HepG2 (cell line): ENCODE data around the gene PNPLA1. TPM values are rescaled to one million over a fixed set of nuclear protein-coding genes. Genes with fewer than 3 reads are reported as not detected.

Source experiments
- ATAC-seq: fragments of 200-7000 bp; cut with Tn5 transposase; 3 replicates; pipeline ENCODE4 v1.9.1; 2020; ENCODE audit warnings: mild to moderate bottlenecking, moderate library complexity
- BruUV-seq: library from RNA; stranded (reverse); fragments of 400-500 nt; replicated peaks from 2 replicates; lab custom pipeline; 2021; lab: Mats Ljungman, UMichigan
- CTCF ChIA-PET: fragments of 300-600 bp; formaldehyde crosslinking; extraction: SDS; loops from one replicate; lab custom pipeline; 2021; ENCODE audit warnings: low total read pairs, inconsistent platforms, low intra/inter-chr PET ratio; lab: Yijun Ruan, JAX
- POLR2A ChIA-PET: fragments of 350-600 bp; sonication (Branson Sonifier 250); formaldehyde crosslinking; loops from one replicate; lab custom pipeline; 2020; ENCODE audit warnings: antibody characterized with exemption, inconsistent platforms; lab: Yijun Ruan, JAX
- DNase-seq: peaks from one replicate; pipeline ENCODE4 v3.0.0-alpha.2; 2015; ENCODE audit warnings: low spot score
- FAIRE-seq: peaks from 3 replicates; lab custom pipeline; 2011; peaks lifted over from hg19 to GRCh38; lab: Jason Lieb, UNC
- H2AFZ ChIP-seq: one replicate; pipeline ENCODE4 v1.6.1; 2011; ENCODE audit warnings: low read length, inconsistent platforms
- H3K27ac ChIP-seq: fragments of 300-600 bp; 3 replicates; pipeline ENCODE4 v1.8.0; 2011; ENCODE audit warnings: mixed run types, mild to moderate bottlenecking, mixed read lengths, low read length, inconsistent platforms; ENCODE audit not compliant: insufficient read depth; ENCODE audit errors: extremely low read length
- H3K27me3 ChIP-seq, 2 experiments: fragments of 200-600 bp in 1 of 2; 2 replicates in 1 of 2; 3 replicates in 1 of 2; pipeline versions ENCODE4 v1.6.0 to v1.8.0; 2011; ENCODE audit warnings: low read length in 2 of 2, mild to moderate bottlenecking in 2 of 2, moderate library complexity in 2 of 2, inconsistent platforms in 1 of 2; ENCODE audit not compliant: insufficient read depth in 2 of 2, control insufficient read depth in 1 of 2
- H3K36me3 ChIP-seq, 2 experiments: fragments of 200-600 bp in 1 of 2; replicated peaks in 1 of 2; 2 replicates in 1 of 2; 3 replicates in 1 of 2; pipeline versions ENCODE4 v1.5.1 to v1.8.0; 2011; ENCODE audit warnings: low read length in 2 of 2, inconsistent platforms in 1 of 2; ENCODE audit not compliant: insufficient read depth in 2 of 2, control insufficient read depth in 1 of 2
- H3K4me1 ChIP-seq: 2 replicates; pipeline ENCODE4 v1.5.1; 2012; ENCODE audit warnings: low read length, inconsistent platforms; ENCODE audit not compliant: insufficient read depth
- H3K4me2 ChIP-seq: 2 replicates; pipeline ENCODE4 v1.6.0; 2011; ENCODE audit warnings: low read depth, low read length, inconsistent platforms
- H3K4me3 ChIP-seq, 3 experiments: fragments of 200-600 bp in 1 of 3; sonication (generic), shearing (Covaris generic) in 1 of 3; replicated peaks in 1 of 3; 2 replicates each; pipeline ENCODE4 v1.5.1; 2011 to 2016; ENCODE audit warnings: low read length in 3 of 3, inconsistent platforms in 2 of 3, low read depth in 2 of 3, mild to moderate bottlenecking in 2 of 3, control low read depth in 1 of 3, mixed read lengths in 1 of 3; ENCODE audit not compliant: insufficient read depth in 1 of 3
- H3K79me2 ChIP-seq: one replicate; pipeline ENCODE4 v1.6.1; 2011; ENCODE audit warnings: low read length, inconsistent platforms; ENCODE audit not compliant: insufficient read depth
- H3K9ac ChIP-seq: 2 replicates; pipeline ENCODE4 v1.6.0; 2011; ENCODE audit warnings: mild to moderate bottlenecking, low read depth, low read length, inconsistent platforms; ENCODE audit not compliant: insufficient read depth
- H3K9me3 ChIP-seq: 2 replicates; pipeline ENCODE4 v1.5.1; 2012; ENCODE audit warnings: mild to moderate bottlenecking, low read length
- H4K20me1 ChIP-seq: 2 replicates; pipeline ENCODE4 v1.6.0; 2011; ENCODE audit warnings: inconsistent platforms, mild to moderate bottlenecking, low read length, moderate library complexity; ENCODE audit not compliant: insufficient read depth
- HCFC1 ChIP-seq: fragments of 150-350 bp; IDR thresholded peaks from 2 replicates; pipeline ENCODE4 v1.6.1; 2014; ENCODE audit warnings: low read depth, low read length
- KLF15 ChIP-seq: sonication (generic); formaldehyde crosslinking; IDR thresholded peaks from 2 replicates; pipeline ENCODE4 v1.8.1; 2023; ENCODE audit warnings: borderline replicate concordance, mild to moderate bottlenecking, inconsistent platforms, missing genetic modification reagents, mixed read lengths
- RAD21 ChIP-seq: fragments of 450-650 bp; formaldehyde crosslinking; IDR thresholded peaks from 2 replicates; pipeline ENCODE4 v1.5.0; 2020; ENCODE audit warnings: mild to moderate bottlenecking
- ZBTB1 ChIP-seq: sonication (generic); formaldehyde crosslinking; IDR thresholded peaks from 2 replicates; pipeline ENCODE4 v1.4.0; 2020; ENCODE audit warnings: missing genetic modification reagents, borderline replicate concordance
- ZBTB42 ChIP-seq: sonication (generic); formaldehyde crosslinking; IDR thresholded peaks from 2 replicates; pipeline ENCODE4 v1.5.0; 2020; ENCODE audit warnings: mild to moderate bottlenecking, missing genetic modification reagents
- ZFP36 ChIP-seq: fragments of 150-350 bp; IDR thresholded peaks from 2 replicates; pipeline ENCODE4 v1.6.1; 2018; ENCODE audit warnings: borderline replicate concordance, low read length, low read depth; ENCODE audit not compliant: partially characterized antibody
- ZNF468 ChIP-seq: sonication (generic); formaldehyde crosslinking; IDR thresholded peaks from 2 replicates; pipeline ENCODE4 v1.8.0; 2022; ENCODE audit warnings: mild to moderate bottlenecking, moderate library complexity, missing genetic modification reagents
- ZNF543 ChIP-seq: sonication (generic); formaldehyde crosslinking; IDR thresholded peaks from 2 replicates; pipeline ENCODE4 v1.4.0; 2020; ENCODE audit warnings: mild to moderate bottlenecking, missing genetic modification reagents
- ZNF556 ChIP-seq: sonication (generic); formaldehyde crosslinking; IDR thresholded peaks from 2 replicates; pipeline ENCODE4 v1.4.0; 2020; ENCODE audit warnings: mild to moderate bottlenecking, missing genetic modification reagents, borderline replicate concordance
- ZNF891 ChIP-seq: sonication (generic); formaldehyde crosslinking; IDR thresholded peaks from 2 replicates; pipeline ENCODE4 v1.5.0; 2020; ENCODE audit warnings: mild to moderate bottlenecking, missing genetic modification reagents
- WGBS: methylation state at CpG from one replicate; pipeline ENCODE4 v1.1.6; 2017; ENCODE audit warnings: low lambda C conversion rate; 5-methylcytosine and 5-hydroxymethylcytosine counted together
- in situ Hi-C: cut with HindIII; loops from 2 replicates; pipeline ENCODE4 v1.10.0; 2017; ENCODE audit warnings: low pct_unique_long_range_greater_than_20kb; ENCODE audit not compliant: extremely low pct_ligation_motif_present
- intact Hi-C: fragments of 100-400 bp; cut with micrococcal nuclease; formaldehyde crosslinking; loops from one replicate; pipeline ENCODE4 v1.10.0; 2022; ENCODE audit not compliant: unreplicated experiment
- polyA plus RNA-seq, 8 experiments: library from polyadenylated mRNA; depleted of rRNA in 3 of 8; stranded (reverse) in 7 of 8; unstranded in 1 of 8; fragments of >200 nt; fragmentation: Illumina TruSeq in 4 of 8; extraction: Trizol in 4 of 8; gene quantifications; 2 replicates each; pipeline versions ENCODE4 v1.2.1 to v1.2.3, GENCODE V29; 2011 to 2016; ENCODE audit warnings: low read depth in 4 of 8, missing spikeins in 1 of 8, mixed read lengths in 1 of 8; ENCODE audit not compliant: insufficient read depth in 1 of 8
- total RNA-seq, 5 experiments: library from RNA; depleted of rRNA; stranded (reverse); fragments of >200 nt; fragmentation: Illumina TruSeq; extraction: Trizol; gene quantifications; 2 replicates each; pipeline ENCODE4 v1.2.3, GENCODE V29; 2016; ENCODE audit warnings: low read depth in 1 of 5
- TF ChIP-seq, protein P1 (sequence below): sonication (generic); formaldehyde crosslinking; IDR thresholded peaks from 2 replicates; pipeline ENCODE4 v1.5.1; 2020; ENCODE audit warnings: missing genetic modification reagents, mild to moderate bottlenecking, borderline replicate concordance
- TF ChIP-seq, protein P2 (sequence below): sonication (generic); formaldehyde crosslinking; conservative IDR thresholded peaks from 2 replicates; pipeline ENCODE4 v1.8.1; 2023; ENCODE audit warnings: missing genetic modification reagents
- TF ChIP-seq, protein P3 (sequence below): sonication (generic); formaldehyde crosslinking; IDR thresholded peaks from 2 replicates; pipeline ENCODE4 v1.5.1; 2020; ENCODE audit warnings: missing genetic modification reagents, mild to moderate bottlenecking, borderline replicate concordance
- TF ChIP-seq, protein P4 (sequence below): sonication (generic); formaldehyde crosslinking; IDR thresholded peaks from 2 replicates; pipeline ENCODE4 v1.5.0; 2020; ENCODE audit warnings: mild to moderate bottlenecking, missing genetic modification reagents, borderline replicate concordance

The PNPLA1 gene
- total and polyA plus RNA-seq, 2 of the 13 experiments (the other 11 are each of a cell fraction or from before 2014, with no cell fraction given) = not detected

DNA sequence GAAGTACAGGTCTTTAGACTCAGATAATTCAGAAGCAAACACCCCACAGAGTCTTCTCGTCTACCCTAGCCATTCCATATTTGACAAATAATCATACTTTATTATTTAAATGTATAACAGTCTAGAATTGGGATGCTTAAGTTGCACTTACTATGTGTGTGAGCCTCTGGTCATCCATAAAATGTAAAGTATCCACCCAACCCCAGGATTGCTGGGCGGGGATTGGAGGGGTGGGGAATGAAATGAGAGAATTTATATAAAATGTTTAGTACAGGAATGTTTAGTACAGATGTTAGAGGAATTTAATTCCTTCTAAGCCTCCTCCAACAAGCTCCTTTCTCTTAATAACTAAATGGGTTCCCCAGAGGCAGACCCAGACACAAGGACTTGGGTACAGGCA is 50.0 kb downstream of the PNPLA1 start:
- in situ Hi-C loops = no loop called here
- peaks cover 3% of the 10 kb centered on the region in 2 experiments; a peak in 3 of 5 replicates for H3K27me3 ChIP-seq
- no peak overlapping the region for H3K4me2 ChIP-seq
- WGBS = 37% methylated on average over 2 of the region's 2 CpGs
- ATAC-seq (no peak), DNase-seq (no peak), FAIRE-seq (no peak)
- peaks cover 19% of the 10 kb centered on the region for H3K4me1 ChIP-seq
- CTCF ChIA-PET = no interaction called here
- H3K9me3 ChIP-seq = no peaks in the 10 kb centered on the region
- H3K36me3 ChIP-seq = no peaks in the 10 kb centered on the region
- intact Hi-C loops = no loop called here
- no peak overlapping the region for H3K4me3 ChIP-seq
- H3K9ac ChIP-seq = no peak overlapping the region
- no peak overlapping the region for H3K27ac ChIP-seq
- no peak for TF ChIP-seq ZFP36
- TF ChIP-seq HCFC1 = no peak
- TF ChIP-seq, protein P1, sequence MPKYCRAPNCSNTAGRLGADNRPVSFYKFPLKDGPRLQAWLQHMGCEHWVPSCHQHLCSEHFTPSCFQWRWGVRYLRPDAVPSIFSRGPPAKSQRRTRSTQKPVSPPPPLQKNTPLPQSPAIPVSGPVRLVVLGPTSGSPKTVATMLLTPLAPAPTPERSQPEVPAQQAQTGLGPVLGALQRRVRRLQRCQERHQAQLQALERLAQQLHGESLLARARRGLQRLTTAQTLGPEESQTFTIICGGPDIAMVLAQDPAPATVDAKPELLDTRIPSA = no peak
- TF ChIP-seq, protein P2, sequence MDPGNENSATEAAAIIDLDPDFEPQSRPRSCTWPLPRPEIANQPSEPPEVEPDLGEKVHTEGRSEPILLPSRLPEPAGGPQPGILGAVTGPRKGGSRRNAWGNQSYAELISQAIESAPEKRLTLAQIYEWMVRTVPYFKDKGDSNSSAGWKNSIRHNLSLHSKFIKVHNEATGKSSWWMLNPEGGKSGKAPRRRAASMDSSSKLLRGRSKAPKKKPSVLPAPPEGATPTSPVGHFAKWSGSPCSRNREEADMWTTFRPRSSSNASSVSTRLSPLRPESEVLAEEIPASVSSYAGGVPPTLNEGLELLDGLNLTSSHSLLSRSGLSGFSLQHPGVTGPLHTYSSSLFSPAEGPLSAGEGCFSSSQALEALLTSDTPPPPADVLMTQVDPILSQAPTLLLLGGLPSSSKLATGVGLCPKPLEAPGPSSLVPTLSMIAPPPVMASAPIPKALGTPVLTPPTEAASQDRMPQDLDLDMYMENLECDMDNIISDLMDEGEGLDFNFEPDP (CRISPR knock-in tag) = no peak
- no peak for TF ChIP-seq ZNF556 (CRISPR knock-in tag)
- no peak for TF ChIP-seq RAD21 (CRISPR knock-in tag)
- TF ChIP-seq ZNF543 (CRISPR knock-in tag) = no peak
- no peak for TF ChIP-seq ZNF891 (CRISPR knock-in tag)
- no peak for TF ChIP-seq ZBTB1 (CRISPR knock-in tag)
- no peak for TF ChIP-seq ZNF468 (CRISPR knock-in tag)
- no peak for TF ChIP-seq ZBTB42 (CRISPR knock-in tag)
- TF ChIP-seq, protein P3, sequence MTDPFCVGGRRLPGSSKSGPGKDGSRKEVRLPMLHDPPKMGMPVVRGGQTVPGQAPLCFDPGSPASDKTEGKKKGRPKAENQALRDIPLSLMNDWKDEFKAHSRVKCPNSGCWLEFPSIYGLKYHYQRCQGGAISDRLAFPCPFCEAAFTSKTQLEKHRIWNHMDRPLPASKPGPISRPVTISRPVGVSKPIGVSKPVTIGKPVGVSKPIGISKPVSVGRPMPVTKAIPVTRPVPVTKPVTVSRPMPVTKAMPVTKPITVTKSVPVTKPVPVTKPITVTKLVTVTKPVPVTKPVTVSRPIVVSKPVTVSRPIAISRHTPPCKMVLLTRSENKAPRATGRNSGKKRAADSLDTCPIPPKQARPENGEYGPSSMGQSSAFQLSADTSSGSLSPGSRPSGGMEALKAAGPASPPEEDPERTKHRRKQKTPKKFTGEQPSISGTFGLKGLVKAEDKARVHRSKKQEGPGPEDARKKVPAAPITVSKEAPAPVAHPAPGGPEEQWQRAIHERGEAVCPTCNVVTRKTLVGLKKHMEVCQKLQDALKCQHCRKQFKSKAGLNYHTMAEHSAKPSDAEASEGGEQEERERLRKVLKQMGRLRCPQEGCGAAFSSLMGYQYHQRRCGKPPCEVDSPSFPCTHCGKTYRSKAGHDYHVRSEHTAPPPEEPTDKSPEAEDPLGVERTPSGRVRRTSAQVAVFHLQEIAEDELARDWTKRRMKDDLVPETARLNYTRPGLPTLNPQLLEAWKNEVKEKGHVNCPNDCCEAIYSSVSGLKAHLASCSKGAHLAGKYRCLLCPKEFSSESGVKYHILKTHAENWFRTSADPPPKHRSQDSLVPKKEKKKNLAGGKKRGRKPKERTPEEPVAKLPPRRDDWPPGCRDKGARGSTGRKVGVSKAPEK (CRISPR knock-in tag) = no peak
- TF ChIP-seq, protein P4, sequence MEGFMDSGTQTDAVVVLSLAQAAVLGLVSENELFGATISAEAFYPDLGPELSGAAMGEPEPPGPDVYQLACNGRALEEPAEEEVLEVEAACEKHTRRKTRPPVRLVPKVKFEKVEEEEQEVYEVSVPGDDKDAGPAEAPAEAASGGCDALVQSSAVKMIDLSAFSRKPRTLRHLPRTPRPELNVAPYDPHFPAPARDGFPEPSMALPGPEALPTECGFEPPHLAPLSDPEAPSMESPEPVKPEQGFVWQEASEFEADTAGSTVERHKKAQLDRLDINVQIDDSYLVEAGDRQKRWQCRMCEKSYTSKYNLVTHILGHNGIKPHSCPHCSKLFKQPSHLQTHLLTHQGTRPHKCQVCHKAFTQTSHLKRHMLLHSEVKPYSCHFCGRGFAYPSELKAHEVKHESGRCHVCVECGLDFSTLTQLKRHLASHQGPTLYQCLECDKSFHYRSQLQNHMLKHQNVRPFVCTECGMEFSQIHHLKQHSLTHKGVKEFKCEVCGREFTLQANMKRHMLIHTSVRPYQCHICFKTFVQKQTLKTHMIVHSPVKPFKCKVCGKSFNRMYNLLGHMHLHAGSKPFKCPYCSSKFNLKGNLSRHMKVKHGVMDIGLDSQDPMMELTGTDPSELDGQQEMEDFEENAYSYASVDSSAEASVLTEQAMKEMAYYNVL (CRISPR knock-in tag) = no peak
- no peak for TF ChIP-seq KLF15 (CRISPR knock-in tag)
- H2AFZ ChIP-seq = no peak overlapping the region
- H3K79me2 ChIP-seq = no peaks in the 10 kb centered on the region
- POLR2A ChIA-PET = interaction anchor here (0.5 kb wide), 1 partner anchor 83 kb away, joined by 3 read pairs; no protein-coding TSS in a partner anchor
- H4K20me1 ChIP-seq = no peaks in the 10 kb centered on the region
- no TSS peak for BruUV-seq
